GM12878 (cell line): ENCODE results near the gene RECQL5. TPM values are rescaled to one million over a fixed set of nuclear protein-coding genes. Genes with fewer than 3 reads are reported as not detected.

Source experiments
- ATAC-seq: fragments of 200-7000 bp; cut with Tn5 transposase; 3 replicates; pipeline ENCODE4 v1.9.1; 2020; ENCODE audit warnings: mild to moderate bottlenecking, moderate library complexity
- BruUV-seq: library from RNA; stranded (reverse); fragments of 400-500 nt; replicated peaks from 2 replicates; lab custom pipeline; 2021; lab: Mats Ljungman, UMichigan
- CTCF ChIA-PET: fragments of 300-600 bp; sonication (Branson Sonifier 250); formaldehyde crosslinking; extraction: SDS; loops from one replicate; lab custom pipeline; 2021; ENCODE audit warnings: inconsistent platforms; lab: Yijun Ruan, JAX
- POLR2A ChIA-PET: fragments of 350-600 bp; formaldehyde crosslinking; extraction: SDS; loops from one replicate; lab custom pipeline; 2021; ENCODE audit warnings: inconsistent platforms; lab: Charles Lee
- RAD21 ChIA-PET: fragments of 300-600 bp; sonication (Branson Sonifier 250); formaldehyde crosslinking; loops from one replicate; lab custom pipeline; 2023; ENCODE audit warnings: antibody characterized with exemption; ENCODE audit not compliant: unreplicated experiment; lab: Charles Lee
- SMC1A ChIA-PET: fragments of 300-600 bp; sonication (Branson Sonifier 250); formaldehyde crosslinking; loops from one replicate; lab custom pipeline; 2023; ENCODE audit not compliant: unreplicated experiment, uncharacterized antibody; lab: Charles Lee
- DNase-seq: peaks from one replicate; pipeline ENCODE4 v3.0.0-alpha.2; 2011; ENCODE audit warnings: low read depth, low spot score
- FAIRE-seq: peaks from 3 replicates; lab custom pipeline; 2011; peaks lifted over from hg19 to GRCh38; lab: Jason Lieb, UNC
- H2AFZ ChIP-seq: 2 replicates; pipeline ENCODE4 v1.6.0; 2011; ENCODE audit warnings: low read depth, low read length, control low read depth; ENCODE audit not compliant: control insufficient read depth
- H3K27ac ChIP-seq: 2 replicates; pipeline ENCODE4 v1.5.1; 2011; ENCODE audit warnings: control low read depth; ENCODE audit not compliant: control insufficient read depth, insufficient read depth
- H3K27me3 ChIP-seq, 2 experiments: replicated peaks in 1 of 2; 2 replicates each; pipeline versions ENCODE4 v1.6.0 to v1.6.1; 2011; ENCODE audit warnings: low read length in 1 of 2; ENCODE audit not compliant: control insufficient read depth in 2 of 2, insufficient read depth in 2 of 2
- H3K36me3 ChIP-seq, 2 experiments: 2 replicates each; pipeline ENCODE4 v1.5.1; 2011; ENCODE audit warnings: low read length in 1 of 2; ENCODE audit not compliant: control insufficient read depth in 2 of 2, insufficient read depth in 2 of 2
- H3K4me1 ChIP-seq: 2 replicates; pipeline ENCODE4 v1.6.1; 2011; ENCODE audit warnings: mild to moderate bottlenecking, low read length, moderate library complexity, mixed read lengths; ENCODE audit not compliant: control insufficient read depth, insufficient read depth
- H3K4me2 ChIP-seq: 2 replicates; pipeline ENCODE4 v1.6.0; 2011; ENCODE audit warnings: control low read depth; ENCODE audit not compliant: control insufficient read depth, insufficient read depth
- H3K4me3 ChIP-seq: fragments of 200-600 bp; sonication (generic); 2 replicates; pipeline ENCODE4 v1.5.1; 2016
- H3K79me2 ChIP-seq: 2 replicates; pipeline ENCODE4 v1.6.0; 2011; ENCODE audit warnings: low read length; ENCODE audit not compliant: control insufficient read depth, insufficient read depth
- H3K9ac ChIP-seq: 2 replicates; pipeline ENCODE4 v1.8.0; 2011; ENCODE audit warnings: low read length, control low read depth, mixed read lengths; ENCODE audit not compliant: control insufficient read depth, insufficient read depth
- H3K9me3 ChIP-seq: replicated peaks from 3 replicates; pipeline ENCODE4 v1.5.1; 2011; ENCODE audit warnings: mild to moderate bottlenecking, low read length; ENCODE audit not compliant: control insufficient read depth, insufficient read depth
- H4K20me1 ChIP-seq: 2 replicates; pipeline ENCODE4 v1.6.0; 2011; ENCODE audit not compliant: control insufficient read depth, insufficient read depth
- CEBPZ ChIP-seq: fragments of 150-350 bp; IDR thresholded peaks from 2 replicates; pipeline ENCODE4 v1.6.1; 2016; ENCODE audit warnings: low read depth, low read length
- EZH2 ChIP-seq: IDR thresholded peaks from 2 replicates; pipeline ENCODE4 v1.6.1; 2012; ENCODE audit warnings: low read depth, mild to moderate bottlenecking, control low read depth, inconsistent platforms, low read length, borderline replicate concordance; ENCODE audit not compliant: control insufficient read depth
- IKZF1 ChIP-seq: fragments of 450-650 bp; conservative IDR thresholded peaks from 2 replicates; pipeline ENCODE4 v1.6.1; 2017; ENCODE audit warnings: antibody characterized with exemption, mild to moderate bottlenecking
- MXI1 ChIP-seq: fragments of 150-350 bp; IDR thresholded peaks from 2 replicates; pipeline ENCODE4 v1.6.1; 2011; ENCODE audit warnings: low read depth, mild to moderate bottlenecking, inconsistent platforms, low read length, improper control_type of control experiment
- POLR2A ChIP-seq: IDR thresholded peaks from 2 replicates; pipeline ENCODE4 v1.6.1; 2011; ENCODE audit warnings: low read depth, mild to moderate bottlenecking, low read length
- RUNX3 ChIP-seq: IDR thresholded peaks from 2 replicates; pipeline ENCODE4 v1.6.1; 2012; ENCODE audit warnings: low read length, inconsistent platforms
- ZNF207 ChIP-seq: fragments of 450-650 bp; IDR thresholded peaks from 2 replicates; pipeline ENCODE4 v1.6.1; 2014; ENCODE audit warnings: antibody characterized with exemption, mild to moderate bottlenecking, borderline replicate concordance
- WGBS: methylation state at CpG from one replicate; pipeline ENCODE4 v1.1.6; 2016; ENCODE audit warnings: low lambda C conversion rate; ENCODE audit not compliant: insufficient replicate concordance, insufficient coverage; ENCODE audit errors: missing lambda C conversion rate; 5-methylcytosine and 5-hydroxymethylcytosine counted together
- in situ Hi-C: fragments of 300-500 bp; cut with MboI; formaldehyde crosslinking; loops from 9 replicates; pipeline ENCODE4 v1.14.3; 2018; ENCODE audit warnings: mixed read lengths
- intact Hi-C: fragments of 100-400 bp; cut with micrococcal nuclease; formaldehyde crosslinking; loops from one replicate; pipeline ENCODE4 v1.14.2; 2022; ENCODE audit not compliant: unreplicated experiment
- polyA plus RNA-seq, 11 experiments: library from polyadenylated mRNA; depleted of rRNA in 4 of 11; unstranded in 6 of 11; stranded (reverse) in 5 of 11; fragments of >200 nt; fragmentation: Nextera tagmentation in 4 of 11; fragmentation: Illumina TruSeq in 1 of 11; extraction: Ambion mirVana in 4 of 11; extraction: Trizol in 1 of 11; gene quantifications; 1 replicate in 1 of 11; 2 replicates in 10 of 11; pipeline versions ENCODE4 v1.2.1 to v1.2.3, GENCODE V29; 2011 to 2016; ENCODE audit warnings: inconsistent platforms in 2 of 11, missing spikeins in 2 of 11, low read depth in 1 of 11
- total RNA-seq, 4 experiments: library from RNA; depleted of rRNA in 3 of 4; stranded (reverse); fragments of >200 nt in 3 of 4; fragmentation: Illumina TruSeq in 1 of 4; extraction: Trizol in 1 of 4; gene quantifications; 2 replicates each; pipeline versions ENCODE4 v1.2.1 to v1.2.3, GENCODE V29; 2013 to 2021

The RECQL5 gene
- total and polyA plus RNA-seq, 10 of the 15 experiments (the other 5 are each of a cell fraction or from before 2014, with no cell fraction given), result 3.6 to 30.6 (median 20.1) TPM

GRCh38 chr17:75684249-75684648 lies 17.3 kb upstream of the RECQL5 start:
- FAIRE-seq, result no peak

GRCh38 chr17:75683583-75683982 lies 16.6 kb upstream of the RECQL5 start:
- Histone ChIP-seq H2AFZ (no peak overlapping the region), H3K9ac (no peak overlapping the region), H3K4me2 (no peak overlapping the region), H4K20me1 (no peaks in the 10 kb centered on the region), H3K27me3 (no peaks in the 10 kb centered on the region), H3K27ac (no peak overlapping the region), H3K4me3 (no peak overlapping the region), H3K9me3 (no peaks in the 10 kb centered on the region; the same call in 2 of the 3 replicates), H3K36me3 (peaks cover 5 to 20% of the 10 kb centered on the region in 2 experiments; a peak in 3 of 4 replicates), H3K79me2 (peaks cover 35% of the 10 kb centered on the region), H3K4me1 (peaks cover 31% of the 10 kb centered on the region)
- no TSS peak for BruUV-seq
- ChIA-PET POLR2A (interaction anchor here (0.6 to 1.2 kb wide), 4 partner anchors 39 to 306 kb away, joined by 3 to 4 read pairs (median 4); no protein-coding TSS in a partner anchor), CTCF (interaction anchor here (0.7 to 13.2 kb wide), 8 partner anchors 10 to 1405 kb away, joined by 3 to 134 read pairs (median 8); partner anchors contain the start of gene SMIM5), SMC1A (interaction anchor here (0.5 to 2.1 kb wide), 4 partner anchors 9 to 171 kb away, joined by 3 to 7 read pairs (median 3); partner anchors contain the start of gene WBP2), RAD21 (interaction anchor here (1.3 to 2.1 kb wide), 2 partner anchors 9 to 64 kb away, joined by 4 to 8 read pairs; no protein-coding TSS in a partner anchor)
- in situ Hi-C loops, result no loop called here
- DNase-seq (no peak), FAIRE-seq (no peak), ATAC-seq (no peak)
- intact Hi-C loops, result no loop called here
- no peak for TF ChIP-seq POLR2A
- no peak for TF ChIP-seq CEBPZ
- WGBS, result 18% methylated on average over 4 of the region's 4 CpGs

More at GRCh38 chr17:75684249-75684648, 17.3 kb upstream of the RECQL5 start:
- DNase-seq (no peak), ATAC-seq (no peak)
- SMC1A ChIA-PET, result interaction anchor here (0.5 to 2.1 kb wide), 2 partner anchors 10 to 128 kb away, joined by 3 to 7 read pairs; no protein-coding TSS in a partner anchor
- POLR2A ChIA-PET, result interaction anchor here (0.7 kb wide), 1 partner anchor 99 kb away, joined by 4 read pairs; no protein-coding TSS in a partner anchor
- Histone ChIP-seq H3K4me1 (peaks cover 38% of the 10 kb centered on the region), H3K9ac (no peak overlapping the region), H4K20me1 (no peaks in the 10 kb centered on the region), H3K9me3 (no peaks in the 10 kb centered on the region; the same call in 2 of the 3 replicates), H3K79me2 (peaks cover 39% of the 10 kb centered on the region), H3K4me2 (no peak overlapping the region), H3K27me3 (no peaks in the 10 kb centered on the region), H2AFZ (no peak overlapping the region), H3K36me3 (peaks cover 4 to 20% of the 10 kb centered on the region in 2 experiments; a peak in 3 of 4 replicates), H3K27ac (no peak overlapping the region), H3K4me3 (no peak overlapping the region)
- 92% methylated on average over 5 of the region's 5 CpGs for WGBS
- CTCF ChIA-PET, result interaction anchor here (0.9 to 13.2 kb wide), 6 partner anchors 9 to 69 kb away, joined by 3 to 134 read pairs (median 14); partner anchors contain the start of gene SMIM5
- BruUV-seq, result no TSS peak
- TF ChIP-seq ZNF207, result no peak
- TF ChIP-seq EZH2, result no peak
- no peak for TF ChIP-seq IKZF1
- no peak for TF ChIP-seq RUNX3
- no peak for TF ChIP-seq MXI1
- RAD21 ChIA-PET, result interaction anchor here (1.3 kb wide), 1 partner anchor 9 kb away, joined by 4 read pairs; no protein-coding TSS in a partner anchor
- intact Hi-C loops (no loop called here), in situ Hi-C loops (no loop called here)
